Colon (tissue), 2 donors: ENCODE measurements around the gene ZNF462.

Source experiments
- FAIRE-seq: peaks from 2 replicates; lab custom pipeline; 2012; peaks lifted over from hg19 to GRCh38; lab: Jason Lieb, UNC
- donor health status: control.
- donor health status: control.

ZNF462 gene

DNA sequence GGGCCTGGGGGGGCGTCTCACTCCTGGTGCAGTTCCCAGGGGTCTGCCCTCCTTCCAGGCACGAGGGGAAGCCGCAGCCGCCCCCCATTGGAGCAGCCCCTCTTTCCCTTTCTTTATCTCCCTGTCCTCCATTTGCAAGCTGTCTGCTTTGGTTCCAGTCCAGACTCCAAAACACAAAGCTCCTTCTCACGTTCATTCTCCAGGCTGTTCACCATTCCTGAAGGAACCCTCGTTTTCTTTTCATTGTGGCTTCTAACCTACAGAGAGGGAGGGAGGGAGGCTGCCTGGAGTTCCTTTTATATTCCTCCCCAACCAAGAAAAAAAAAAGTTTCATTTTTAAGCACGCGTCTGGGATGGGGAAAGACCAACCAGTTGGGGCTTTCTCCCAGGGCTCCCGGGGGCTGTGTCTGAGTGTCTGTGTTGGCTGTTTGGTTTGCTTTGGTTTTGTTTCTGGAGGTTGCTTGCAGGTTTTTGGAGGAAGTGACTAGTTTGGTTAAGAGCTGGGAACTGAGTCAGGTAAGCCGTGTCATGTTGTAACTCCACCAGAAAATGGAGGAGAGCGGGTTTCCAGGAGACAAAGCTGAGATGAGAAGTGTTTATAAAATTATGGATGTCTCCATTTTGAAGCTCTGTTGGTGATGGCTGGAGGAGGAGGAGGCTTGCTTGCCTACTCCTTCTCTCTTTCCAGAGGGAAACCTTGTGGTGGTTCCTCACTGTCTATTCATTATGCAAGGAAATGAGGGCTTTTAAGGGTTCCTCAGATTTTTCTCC, 1.6 kb downstream of the ZNF462 start:
- FAIRE-seq = no peak

DNA sequence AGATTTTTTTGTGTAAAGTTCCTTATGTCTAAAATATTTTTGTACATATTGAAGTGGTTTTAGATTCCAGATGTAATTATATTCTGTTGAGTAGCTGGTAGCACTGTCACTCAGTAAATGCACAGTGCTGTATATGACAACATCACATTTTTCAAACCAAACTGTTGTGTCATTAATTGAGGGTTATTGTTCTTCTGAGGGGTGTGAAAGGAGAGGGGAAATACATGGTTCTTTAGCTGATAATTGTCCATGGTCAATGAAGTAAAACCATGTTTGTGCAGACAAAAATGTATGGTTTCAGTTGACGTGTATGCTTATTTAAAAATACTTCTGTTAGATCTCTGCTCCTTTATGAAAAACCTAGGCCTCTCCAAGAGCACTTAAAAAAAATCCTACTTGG, 3.3 kb downstream of the ZNF462 start:
- no peak for FAIRE-seq

DNA sequence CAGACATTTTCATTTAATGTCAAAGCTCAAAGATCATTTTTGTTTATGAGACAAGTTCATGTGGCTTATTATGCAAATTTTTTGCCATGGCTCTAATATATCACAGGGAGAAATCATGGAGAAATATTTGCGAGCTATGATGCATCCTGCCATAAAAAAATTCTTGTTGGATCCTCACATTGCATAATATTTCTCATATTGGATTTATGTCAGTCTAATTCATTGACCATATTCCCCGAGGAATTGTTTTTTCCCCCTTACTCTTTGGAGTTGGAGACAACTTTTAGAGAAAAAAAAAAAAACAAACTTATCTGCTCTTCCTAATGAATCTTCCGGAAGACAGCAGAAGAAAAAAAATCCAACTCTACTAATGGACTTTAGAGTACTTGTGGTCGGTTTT, 4.3 kb downstream of the ZNF462 start:
- no peak for FAIRE-seq

DNA sequence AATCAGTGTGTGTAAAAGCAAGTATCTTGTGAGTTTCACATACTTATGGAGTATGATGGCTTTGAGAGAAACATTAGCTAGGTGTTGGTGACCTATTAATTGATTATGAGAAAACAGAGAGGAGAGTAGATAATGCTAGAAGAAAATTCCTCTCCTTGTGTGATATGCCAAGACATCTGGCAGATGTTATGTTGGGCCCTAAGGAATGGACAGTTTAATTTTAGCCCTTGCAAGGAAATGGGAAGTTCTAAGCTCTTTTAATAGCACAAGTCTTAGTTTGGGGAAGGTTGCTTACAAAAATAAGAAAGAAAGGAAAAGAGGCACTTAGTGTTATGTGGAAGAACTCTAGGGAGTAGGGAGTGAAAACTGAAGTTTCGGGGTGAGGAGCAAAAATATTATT, 5.1 kb downstream of the ZNF462 start:
- no peak for FAIRE-seq

DNA sequence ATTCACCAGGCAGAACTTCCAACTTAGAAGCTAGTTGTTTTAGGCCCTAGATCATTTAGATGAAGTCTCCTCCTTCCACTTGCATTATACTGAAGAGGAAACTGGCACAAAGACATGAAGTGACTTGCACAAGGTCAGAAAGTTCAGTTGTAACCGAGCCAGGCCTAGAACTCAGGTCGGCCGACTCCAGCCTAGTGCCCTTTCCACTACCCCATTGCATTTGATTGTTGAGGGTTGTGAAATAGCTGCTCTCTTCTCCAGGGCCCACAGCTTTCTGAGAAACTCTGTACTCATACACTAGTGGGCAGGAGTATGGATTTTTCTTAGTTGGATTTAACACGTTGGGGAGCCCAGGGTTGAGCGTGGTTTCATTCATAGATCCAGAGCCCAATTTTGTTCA, 5.6 kb downstream of the ZNF462 start:
- FAIRE-seq = no peak

DNA sequence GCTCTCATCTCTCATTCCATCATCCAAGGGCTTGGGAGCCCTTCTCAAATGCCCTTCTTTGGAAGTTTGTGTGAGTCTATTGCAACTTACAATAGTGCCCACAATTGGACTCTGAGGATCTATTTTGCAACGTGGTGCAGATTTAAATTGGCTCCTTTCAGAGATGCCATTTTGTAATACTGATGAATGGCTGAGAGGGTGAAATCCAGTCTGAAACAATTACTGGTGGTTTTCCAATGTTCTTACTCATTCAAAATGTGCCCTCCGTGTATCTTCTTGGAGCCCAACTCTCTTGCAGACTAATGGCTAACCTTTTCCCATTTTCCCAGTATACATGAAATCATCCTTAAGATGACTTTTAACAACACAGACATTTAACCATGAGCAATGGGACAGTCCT, 6.1 kb downstream of the ZNF462 start:
- no peak for FAIRE-seq

DNA sequence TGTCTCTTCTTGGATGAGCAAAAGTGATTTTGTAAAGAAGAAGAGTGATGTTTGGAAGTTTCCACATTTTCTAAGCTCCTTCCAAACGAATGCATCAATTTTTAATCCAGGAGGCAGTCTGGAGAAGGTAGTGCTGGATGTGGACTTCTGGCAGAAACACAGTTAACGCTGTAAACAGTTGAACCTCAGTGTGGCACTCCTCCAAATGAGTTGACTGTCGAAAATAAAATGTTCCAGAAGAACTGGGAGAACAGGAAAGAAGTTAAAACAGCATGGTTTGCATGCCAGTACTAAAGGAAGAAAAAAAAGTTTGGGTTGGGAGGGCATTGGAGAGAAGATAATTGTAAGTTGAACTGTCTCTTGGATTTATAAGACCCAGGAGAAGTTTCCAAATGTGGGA, 6.5 kb downstream of the ZNF462 start:
- no peak for FAIRE-seq

DNA sequence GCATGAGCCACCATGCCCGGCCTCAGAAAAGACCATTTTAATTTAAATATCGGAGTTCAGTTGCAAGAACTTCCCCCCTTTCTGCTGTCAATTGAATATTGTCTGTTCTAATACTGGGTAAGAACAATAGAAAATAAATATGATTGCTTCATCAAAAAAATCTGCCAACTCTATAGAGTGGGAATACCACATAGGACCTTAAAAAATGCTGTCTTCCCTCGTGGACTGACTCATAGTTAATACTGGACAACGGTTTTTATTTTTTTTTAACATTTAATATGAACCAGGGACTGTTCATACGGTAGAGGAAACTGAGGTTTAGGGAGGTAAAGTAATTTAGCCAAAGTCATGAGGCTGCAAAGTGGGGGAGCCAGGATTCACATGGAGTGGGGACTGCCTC, 9.7 kb downstream of the ZNF462 start:
- FAIRE-seq = no peak

DNA sequence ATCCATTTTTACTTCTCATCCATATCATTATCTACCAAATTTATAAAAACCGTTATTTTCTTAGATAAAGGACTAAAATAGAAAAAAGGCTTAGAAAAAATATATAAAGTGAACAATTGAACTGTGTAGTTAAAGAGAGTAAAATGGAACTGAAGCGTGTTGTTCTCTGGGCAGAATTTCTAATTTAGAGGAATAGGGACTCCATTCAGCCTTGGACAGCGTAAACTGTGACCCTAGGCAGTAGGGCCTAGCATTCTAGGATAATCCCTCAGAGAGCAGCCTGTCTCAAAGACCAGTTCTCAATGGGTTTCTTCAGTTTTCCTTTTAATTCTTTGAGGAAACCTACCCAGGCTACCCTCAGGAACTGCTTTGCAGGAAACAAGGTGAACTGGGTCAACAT, 11.1 kb downstream of the ZNF462 start:
- FAIRE-seq = no peak

DNA sequence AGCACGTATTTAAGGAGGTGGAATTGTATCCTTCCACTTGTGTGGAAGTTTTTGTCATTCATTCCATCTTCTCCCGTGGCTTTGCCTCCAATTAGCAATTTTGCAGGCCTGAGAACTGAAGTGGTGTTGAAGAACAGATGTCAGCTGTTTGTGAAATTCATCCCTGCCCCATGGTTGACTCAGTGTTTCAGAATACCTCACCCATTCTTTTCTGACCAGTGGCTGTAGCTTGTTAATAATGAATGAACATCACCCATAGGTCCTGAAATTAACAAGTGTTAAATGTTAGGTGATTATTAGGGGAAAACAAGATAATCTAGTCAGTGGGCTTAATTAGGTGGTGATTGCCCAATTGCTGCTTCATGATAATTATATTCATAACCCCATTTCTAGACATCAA, 11.7 kb downstream of the ZNF462 start:
- no peak for FAIRE-seq

DNA sequence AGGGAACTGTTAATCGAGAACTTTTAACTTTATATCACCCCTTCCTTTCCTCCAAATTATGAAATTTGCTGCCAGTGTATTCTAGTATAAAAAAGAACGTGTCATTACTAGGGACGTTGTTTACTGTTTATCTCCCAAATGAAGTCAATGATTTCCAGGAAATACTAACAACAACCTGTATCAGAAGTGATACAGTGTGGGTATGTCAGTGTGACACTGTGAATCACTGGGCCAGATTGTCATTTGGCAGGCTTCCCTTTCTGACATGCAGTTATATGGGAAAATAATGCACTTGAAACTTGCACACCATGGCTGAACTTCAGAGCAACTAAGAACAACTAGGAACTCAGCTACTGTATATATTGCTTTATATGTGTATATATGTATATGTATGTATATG, 12.6 kb downstream of the ZNF462 start:
- no peak for FAIRE-seq

DNA sequence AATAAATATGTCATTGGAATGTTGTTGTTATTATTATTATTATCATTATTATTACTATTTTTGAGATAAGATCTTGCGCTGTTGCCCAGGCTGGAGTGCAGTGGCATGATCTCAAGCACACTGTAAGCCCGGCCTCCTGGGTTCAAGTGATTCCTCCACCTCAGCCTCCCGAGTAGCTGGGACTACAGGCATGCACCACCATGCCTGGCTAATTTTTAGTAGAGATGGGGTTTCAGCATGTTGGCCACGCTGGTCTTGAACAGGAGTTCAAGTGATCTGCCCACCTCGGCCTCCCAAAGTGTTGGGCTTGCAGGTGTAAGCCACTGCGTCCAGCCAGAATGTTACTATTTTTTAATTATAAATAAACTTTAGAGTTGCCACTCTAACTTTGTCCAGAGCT, 14.4 kb downstream of the ZNF462 start:
- FAIRE-seq = no peak

DNA sequence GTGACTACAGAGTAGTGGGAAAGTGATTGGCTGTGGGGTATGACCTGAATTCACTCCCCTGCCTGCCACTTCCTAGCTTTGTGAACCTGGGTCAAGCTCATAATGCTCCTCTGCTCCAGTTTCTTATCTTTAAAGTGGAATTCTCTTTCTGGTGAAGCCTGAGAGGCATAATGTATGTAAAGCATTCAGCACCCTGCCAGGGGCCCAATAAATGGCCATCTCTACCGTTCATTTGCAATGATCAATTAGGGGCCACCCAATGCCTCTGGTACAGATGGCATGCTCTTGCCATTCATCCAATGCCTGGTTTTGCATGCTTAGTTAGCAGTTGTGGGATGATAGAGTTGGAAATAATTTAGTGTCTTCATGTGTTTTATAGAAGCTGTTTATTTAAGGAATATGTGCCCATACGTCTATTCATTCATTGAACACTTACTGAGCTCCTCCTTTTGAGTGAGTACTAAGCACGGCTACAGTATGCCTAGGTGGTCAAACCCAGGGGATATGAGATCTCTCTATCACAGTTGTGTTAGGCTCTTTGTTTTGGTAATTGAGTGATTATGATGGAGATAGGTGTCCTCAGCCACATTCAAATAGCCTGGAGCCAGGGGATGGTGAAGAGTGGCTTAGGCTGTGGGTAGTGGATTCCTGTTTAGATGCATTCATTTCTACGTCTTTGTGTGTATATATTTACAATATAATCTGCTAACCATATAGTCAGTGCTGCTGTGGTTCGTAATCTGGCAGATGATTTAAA, 15.3 kb downstream of the ZNF462 start:
- FAIRE-seq = no peak

DNA sequence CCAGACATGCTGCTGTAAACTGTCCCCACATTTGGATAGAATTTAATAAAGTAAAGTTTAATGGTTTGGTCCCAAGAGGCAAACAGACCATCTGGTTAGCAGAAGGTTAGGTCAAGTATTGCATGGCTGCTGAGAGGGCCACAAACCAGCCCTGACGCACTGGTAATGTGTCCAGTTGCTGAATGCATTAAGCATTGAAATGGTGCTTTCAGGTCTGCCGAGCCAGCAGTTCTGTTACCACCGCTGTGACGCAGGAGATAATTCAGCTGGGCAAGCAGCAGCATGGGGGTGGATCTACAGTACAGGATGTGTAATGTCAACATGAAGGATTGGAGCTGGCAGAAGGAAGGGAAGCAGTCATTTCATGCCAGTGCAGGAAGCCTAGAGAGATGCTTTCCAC, 16.0 kb downstream of the ZNF462 start:
- no peak for FAIRE-seq

DNA sequence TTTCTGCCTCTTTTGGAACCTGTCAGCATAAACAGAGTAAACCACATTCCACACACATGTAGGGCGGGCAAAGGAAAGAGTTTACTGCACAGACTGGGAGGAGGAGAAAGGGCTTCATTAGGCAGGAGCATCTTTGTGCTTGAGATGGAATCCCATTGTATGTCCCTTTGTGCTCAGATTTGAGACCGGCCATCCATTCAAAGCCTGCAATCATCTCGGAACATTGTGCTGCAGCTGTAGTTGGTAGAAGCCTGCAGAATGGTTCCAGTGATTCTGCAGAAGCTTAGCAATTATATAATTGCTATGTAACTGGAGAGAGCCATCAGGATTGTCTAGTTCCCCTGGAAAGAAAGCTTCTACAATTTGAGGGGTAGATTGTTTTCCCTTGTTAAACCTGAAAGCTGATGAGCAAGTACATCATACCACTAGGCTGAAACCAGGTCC, 16.5 kb downstream of the ZNF462 start:
- no peak for FAIRE-seq

DNA sequence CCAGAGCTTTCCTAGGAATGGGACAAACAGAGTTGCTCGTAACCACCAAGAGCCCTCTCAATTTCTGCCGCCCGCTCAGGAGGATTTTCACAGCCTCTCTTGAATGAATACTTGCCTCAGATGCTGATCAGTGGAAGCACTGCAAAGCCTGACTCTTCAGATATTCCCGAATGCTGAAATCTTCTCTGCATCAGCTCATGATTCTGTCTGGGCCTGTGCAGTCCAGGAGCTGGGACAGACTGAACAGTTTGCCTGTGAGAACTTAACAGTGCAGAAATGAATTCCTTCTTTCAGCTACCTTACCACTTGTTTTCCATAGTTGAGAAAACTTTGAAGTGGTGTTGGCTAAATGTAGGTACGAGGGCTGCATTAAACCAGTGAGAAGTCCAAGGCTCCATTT, 17.1 kb downstream of the ZNF462 start:
- FAIRE-seq = no peak

DNA sequence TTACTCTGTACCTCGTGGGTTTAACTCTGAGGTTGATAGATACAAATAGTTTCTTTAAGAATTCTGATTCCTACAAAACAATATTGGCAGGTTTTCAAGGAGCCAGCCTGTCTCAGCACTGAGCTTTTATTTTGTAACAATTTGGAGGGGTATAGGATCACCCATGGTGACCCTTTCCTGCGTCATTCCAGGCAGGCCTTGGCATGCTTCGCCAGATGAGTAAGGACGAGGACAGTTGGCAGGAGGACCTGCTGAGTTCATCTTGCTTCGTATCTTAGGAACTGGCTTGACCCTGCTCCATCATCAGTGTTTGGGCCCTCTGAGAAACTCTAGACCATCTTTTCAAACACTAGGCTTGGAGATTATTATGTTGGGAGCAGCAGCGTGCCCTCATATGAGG, 17.9 kb downstream of the ZNF462 start:
- no peak for FAIRE-seq

DNA sequence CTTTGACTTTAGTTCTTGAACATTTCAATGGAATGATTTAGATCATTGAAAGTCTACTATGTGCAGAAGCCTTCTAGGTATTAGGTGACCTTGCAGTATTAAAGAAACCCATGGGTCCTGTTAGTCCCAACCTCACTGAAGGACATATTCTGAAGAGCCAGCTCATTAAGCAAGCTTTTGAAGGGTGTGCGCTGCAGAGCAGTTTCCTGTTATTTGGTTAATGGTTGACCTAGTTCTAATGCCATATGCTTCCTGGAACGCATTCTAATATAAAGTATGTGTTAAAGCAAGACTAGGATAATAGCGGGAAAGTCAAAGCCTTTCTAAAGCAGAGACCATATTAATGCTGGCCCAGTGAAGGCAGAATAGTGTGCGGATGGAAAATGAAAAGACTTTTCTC, 20.1 kb downstream of the ZNF462 start:
- no peak for FAIRE-seq

DNA sequence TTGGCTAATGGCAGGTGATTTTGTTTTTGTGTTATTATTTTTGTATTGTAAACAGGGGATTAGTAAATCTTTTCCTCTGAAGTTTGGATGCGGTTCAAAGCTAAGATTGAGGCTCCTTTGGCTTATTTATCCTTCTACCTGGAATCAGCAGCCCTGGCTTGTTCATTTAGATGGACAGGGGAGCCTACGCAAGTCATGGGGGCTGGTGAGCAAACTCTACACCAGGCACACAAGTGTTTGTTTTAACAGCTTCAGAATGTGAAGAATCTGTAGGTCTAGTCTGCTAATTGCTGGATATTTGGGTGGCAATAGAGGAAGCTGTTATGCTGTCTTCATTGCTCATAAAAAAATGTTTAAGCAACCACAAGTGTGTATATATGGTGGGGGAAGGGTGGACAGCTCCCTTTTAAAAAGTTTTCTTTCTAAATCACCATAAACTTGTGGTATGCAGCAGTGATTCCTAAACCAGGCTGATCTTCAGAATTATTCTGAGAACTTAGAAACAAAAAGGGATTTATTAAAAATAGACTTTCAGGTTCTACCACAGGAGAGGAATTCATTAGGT, 20.7 kb downstream of the ZNF462 start:
- FAIRE-seq = no peak

DNA sequence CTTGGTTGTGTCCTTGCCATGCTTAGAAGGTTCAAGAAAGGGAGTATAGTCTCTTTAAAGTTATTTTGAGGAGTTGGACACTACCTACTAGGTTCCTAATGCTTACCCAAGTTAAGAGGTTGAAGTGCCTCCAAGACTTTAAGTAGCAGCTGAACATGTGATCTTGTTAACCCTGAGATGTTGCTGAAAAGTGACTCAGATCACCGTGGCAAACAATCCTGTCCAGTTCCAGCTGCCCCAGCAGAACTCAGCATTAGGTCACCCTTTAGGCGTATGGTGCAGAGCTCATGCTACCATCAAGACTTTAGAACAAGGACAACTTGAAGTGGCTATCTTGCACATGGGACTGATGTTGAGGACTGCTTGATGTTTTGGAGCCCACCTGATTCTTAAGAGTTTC, 22.5 kb downstream of the ZNF462 start:
- no peak for FAIRE-seq

DNA sequence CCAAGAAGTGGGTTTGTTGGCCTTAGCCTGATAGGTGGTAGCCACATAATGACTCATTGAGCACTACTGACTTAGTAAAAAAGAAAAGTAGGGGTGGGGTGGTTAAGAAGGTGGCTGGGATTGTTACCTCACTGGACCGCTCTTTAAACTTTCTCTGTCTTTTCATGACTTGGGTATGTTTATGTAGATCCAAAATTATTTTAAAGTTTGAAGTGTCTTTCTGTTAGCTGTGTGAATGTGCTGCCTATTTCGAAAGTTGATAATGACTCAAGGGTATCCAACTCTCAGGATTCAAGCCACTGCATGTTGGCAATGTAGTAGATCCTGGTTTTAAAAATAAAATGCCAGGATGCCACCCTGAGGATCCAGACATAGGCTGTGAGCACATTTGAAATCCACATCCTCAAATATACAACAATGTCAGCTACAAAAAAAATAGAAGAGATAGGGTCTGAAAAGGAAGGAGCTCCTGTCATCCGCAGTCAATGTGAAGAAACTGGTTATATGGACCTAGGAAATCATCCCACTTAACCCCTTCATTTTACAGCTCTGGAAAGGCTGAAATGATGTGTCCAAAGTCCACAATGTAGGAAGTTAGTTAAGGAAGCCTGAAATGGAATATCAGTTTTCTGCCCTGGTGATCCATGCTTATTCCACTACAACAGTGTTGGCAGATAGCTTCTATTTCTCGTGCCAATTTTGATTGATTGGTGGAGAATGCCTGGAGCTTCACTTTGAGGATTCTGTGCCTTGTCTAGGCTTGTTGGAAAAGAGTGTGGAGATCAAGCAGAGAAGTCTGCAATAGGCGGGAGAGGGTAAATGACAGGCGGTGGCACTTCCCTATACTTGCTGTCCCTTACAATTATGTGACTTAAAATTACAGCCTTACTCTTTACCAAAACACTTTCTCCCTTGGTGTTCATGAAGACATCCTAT, 23.4 kb downstream of the ZNF462 start:
- no peak for FAIRE-seq

DNA sequence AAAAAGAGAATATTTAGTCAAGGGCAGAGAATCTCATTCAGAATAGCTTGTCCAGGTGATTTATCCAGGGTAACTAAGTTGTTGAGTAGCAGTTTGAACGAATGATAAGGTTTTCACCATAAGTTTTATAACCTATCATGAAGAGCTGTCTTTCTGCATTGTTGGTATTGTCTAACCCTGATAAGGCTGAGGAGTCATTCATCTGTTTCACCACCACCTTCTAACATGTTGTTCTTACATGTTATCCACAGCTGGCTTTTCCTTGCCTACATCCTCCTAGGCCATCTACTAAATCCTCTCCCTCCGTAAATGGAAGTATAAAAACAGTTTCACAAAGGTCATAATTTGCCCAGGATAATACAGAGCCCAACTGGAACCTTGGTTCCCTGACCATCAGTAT, 24.1 kb downstream of the ZNF462 start:
- FAIRE-seq = no peak
